ENCODE results near the gene CSTPP1.

The CSTPP1 gene

DNA sequence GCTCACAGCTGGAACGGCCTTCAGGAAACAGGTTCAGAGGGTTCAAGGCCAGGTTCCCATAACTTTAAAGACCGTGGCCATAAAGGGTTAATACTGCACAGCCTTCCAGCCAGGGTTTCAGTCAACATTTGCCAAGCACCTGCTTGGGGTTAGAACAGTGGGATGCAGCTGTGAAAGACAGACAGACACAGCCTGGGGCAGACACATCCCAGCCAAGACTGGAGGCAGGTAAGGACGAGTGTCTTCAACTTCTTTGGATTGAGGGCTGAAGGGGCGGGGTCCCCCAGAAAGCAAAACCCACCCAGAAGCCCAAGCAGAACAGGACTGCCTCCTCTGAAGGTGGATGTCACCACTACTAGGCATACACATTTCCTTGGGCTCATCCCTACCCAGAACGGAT lies 225.9 kb downstream of the CSTPP1 start:
- Histone ChIP-seq H3K4me2 (ENCODE audit: low read depth, low read length, poor library complexity, severe bottlenecking) (no peak overlapping the region), H3K9me3 (ENCODE audit: insufficient read depth, low read length) (no peaks in the 10 kb centered on the region), H3K36me3 (ENCODE audit: low read length) (no peaks in the 10 kb centered on the region), H3K79me2 (ENCODE audit: insufficient read depth, low read length) (no peaks in the 10 kb centered on the region), H3K9me2 (replicated peaks; ENCODE audit: insufficient read depth, low read length) (no peaks in the 10 kb centered on the region), H3K9ac (ENCODE audit: low read length) (no peak overlapping the region), H3F3A (ENCODE audit: insufficient read depth) (peaks cover 6% of the 10 kb centered on the region; the same call in 1 of the 2 replicates), H3K27me3 (ENCODE audit: low read length) (no peaks in the 10 kb centered on the region), H3K4me3 (ENCODE audit: insufficient read depth, low read length, poor library complexity, severe bottlenecking) (no peak overlapping the region), H2AFZ (ENCODE audit: low read depth, low read length, severe bottlenecking) (no peak overlapping the region), H4K20me1 (ENCODE audit: low read depth, low read length) (no peaks in the 10 kb centered on the region), H3K27ac (ENCODE audit: low read depth, low read length) (no peak overlapping the region)
- TF ChIP-seq EZH2phosphoT487 (conservative IDR thresholded peaks at IDR 0.05; ENCODE audit: low read length) (no peak), CTCF (IDR thresholded peaks at IDR 0.05; ENCODE audit: insufficient read depth, low read length, poor library complexity, severe bottlenecking) (no peak)

DNA sequence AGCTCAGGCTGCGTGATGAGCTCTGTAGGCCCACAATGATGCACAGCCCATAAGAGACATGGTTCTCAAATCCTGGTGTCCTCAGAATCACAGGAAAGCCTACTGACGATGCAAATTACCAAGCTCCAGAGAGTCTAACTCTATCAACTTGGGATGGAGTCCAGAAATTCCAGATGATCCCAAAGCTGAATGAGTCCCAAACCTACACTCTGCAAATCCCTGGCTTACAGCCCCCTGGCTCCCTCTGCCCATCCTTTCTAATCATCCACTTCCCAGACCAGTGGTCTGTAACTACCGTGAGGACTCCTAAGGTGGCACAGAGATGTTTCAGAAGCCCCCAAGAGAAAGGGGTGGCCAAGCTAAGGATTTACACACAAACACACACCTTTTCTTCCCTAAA lies 226.6 kb downstream of the CSTPP1 start:
- Histone ChIP-seq H3K9ac (ENCODE audit: low read length) (no peak overlapping the region), H2AFZ (ENCODE audit: low read depth, low read length, severe bottlenecking) (no peak overlapping the region), H4K20me1 (ENCODE audit: low read depth, low read length) (no peaks in the 10 kb centered on the region), H3K27me3 (ENCODE audit: low read length) (no peaks in the 10 kb centered on the region), H3K9me2 (replicated peaks; ENCODE audit: insufficient read depth, low read length) (no peaks in the 10 kb centered on the region), H3K4me2 (ENCODE audit: low read depth, low read length, poor library complexity, severe bottlenecking) (no peak overlapping the region), H3K36me3 (ENCODE audit: low read length) (peaks cover 3% of the 10 kb centered on the region; the same call in 1 of the 2 replicates), H3K27ac (ENCODE audit: low read depth, low read length) (no peak overlapping the region), H3K79me2 (ENCODE audit: insufficient read depth, low read length) (0 out of 2 replicates have a peak, but pooled peaks cover 2% of the 10 kb centered on the region), H3K9me3 (ENCODE audit: insufficient read depth, low read length) (no peaks in the 10 kb centered on the region), H3F3A (ENCODE audit: insufficient read depth) (peaks cover 6% of the 10 kb centered on the region; the same call in 1 of the 2 replicates), H3K4me3 (ENCODE audit: insufficient read depth, low read length, poor library complexity, severe bottlenecking) (no peak overlapping the region)
- TF ChIP-seq EZH2phosphoT487 (conservative IDR thresholded peaks at IDR 0.05; ENCODE audit: low read length) (no peak), CTCF (IDR thresholded peaks at IDR 0.05; ENCODE audit: insufficient read depth, low read length, poor library complexity, severe bottlenecking) (no peak)

- peaks cover 9% of the 10 kb centered on the region; the same call in 1 of the 2 replicates for H3K79me2 ChIP-seq (ENCODE audit: insufficient read depth, low read length)
- H3F3A ChIP-seq (ENCODE audit: insufficient read depth) = peaks cover 6% of the 10 kb centered on the region; the same call in 1 of the 2 replicates
- H3K4me3 ChIP-seq (ENCODE audit: insufficient read depth, low read length, poor library complexity, severe bottlenecking) = no peak overlapping the region
- no peak overlapping the region for H3K27ac ChIP-seq (ENCODE audit: low read depth, low read length)
- peaks cover 3% of the 10 kb centered on the region; the same call in 1 of the 2 replicates for H3K36me3 ChIP-seq (ENCODE audit: low read length)
- H3K9me3 ChIP-seq (ENCODE audit: insufficient read depth, low read length) = no peaks in the 10 kb centered on the region
- H3K4me2 ChIP-seq (ENCODE audit: low read depth, low read length, poor library complexity, severe bottlenecking) = no peak overlapping the region
- no peak for TF ChIP-seq EZH2phosphoT487 (conservative IDR thresholded peaks at IDR 0.05; ENCODE audit: low read length)
- no peak for TF ChIP-seq CTCF (IDR thresholded peaks at IDR 0.05; ENCODE audit: insufficient read depth, low read length, poor library complexity, severe bottlenecking)
- no peak overlapping the region for H3K9ac ChIP-seq (ENCODE audit: low read length)
- H3K9me2 ChIP-seq (replicated peaks; ENCODE audit: insufficient read depth, low read length) = no peaks in the 10 kb centered on the region
- no peaks in the 10 kb centered on the region for H4K20me1 ChIP-seq (ENCODE audit: low read depth, low read length)
- H2AFZ ChIP-seq (ENCODE audit: low read depth, low read length, severe bottlenecking) = no peak overlapping the region
- no peaks in the 10 kb centered on the region for H3K27me3 ChIP-seq (ENCODE audit: low read length)
Observed at GRCh38 chr11:47163898-47164297, 227.3 kb downstream of the CSTPP1 start.
